ENCODE results near the gene REX1BD. TPM values are rescaled to one million over a fixed set of nuclear protein-coding genes. Genes with fewer than 3 reads are reported as not detected.
"Not testable (repeated sequence)": the region's sequence is repeated elsewhere in the genome, so short reads cannot be mapped to it uniquely, and the experiment has no call there.

The REX1BD gene
- total and polyA plus RNA-seq, 9 donors = 5.3 to 146 (median 66.7) TPM

- H3K27me3 ChIP-seq = no peaks in the 10 kb centered on the region
- H3K27ac ChIP-seq = no peak overlapping the region
- H3K36me3 ChIP-seq = no peaks in the 10 kb centered on the region
- peaks cover 2% of the 10 kb centered on the region for H3K4me1 ChIP-seq (ENCODE audit: insufficient read depth)
- no peak for DNase-seq
- intact Hi-C loops (cut with DNase I) = loop anchor here in 3 of 4 donors (5.0 to 10.0 kb wide), 4 partner anchors 77 to 257 kb away; partner anchors contain the start of gene CRTC1 (in 1 of the 3)
- H3K4me3 ChIP-seq = no peak overlapping the region
- WGBS, 3 donors = 25 to 32% (median 27%) methylated on average over 25 of the region's 25 CpGs
- no peaks in the 10 kb centered on the region for H3K9me3 ChIP-seq
- TF ChIP-seq EP300 (IDR thresholded peaks at IDR 0.05) = no peak
- TF ChIP-seq, protein P1, sequence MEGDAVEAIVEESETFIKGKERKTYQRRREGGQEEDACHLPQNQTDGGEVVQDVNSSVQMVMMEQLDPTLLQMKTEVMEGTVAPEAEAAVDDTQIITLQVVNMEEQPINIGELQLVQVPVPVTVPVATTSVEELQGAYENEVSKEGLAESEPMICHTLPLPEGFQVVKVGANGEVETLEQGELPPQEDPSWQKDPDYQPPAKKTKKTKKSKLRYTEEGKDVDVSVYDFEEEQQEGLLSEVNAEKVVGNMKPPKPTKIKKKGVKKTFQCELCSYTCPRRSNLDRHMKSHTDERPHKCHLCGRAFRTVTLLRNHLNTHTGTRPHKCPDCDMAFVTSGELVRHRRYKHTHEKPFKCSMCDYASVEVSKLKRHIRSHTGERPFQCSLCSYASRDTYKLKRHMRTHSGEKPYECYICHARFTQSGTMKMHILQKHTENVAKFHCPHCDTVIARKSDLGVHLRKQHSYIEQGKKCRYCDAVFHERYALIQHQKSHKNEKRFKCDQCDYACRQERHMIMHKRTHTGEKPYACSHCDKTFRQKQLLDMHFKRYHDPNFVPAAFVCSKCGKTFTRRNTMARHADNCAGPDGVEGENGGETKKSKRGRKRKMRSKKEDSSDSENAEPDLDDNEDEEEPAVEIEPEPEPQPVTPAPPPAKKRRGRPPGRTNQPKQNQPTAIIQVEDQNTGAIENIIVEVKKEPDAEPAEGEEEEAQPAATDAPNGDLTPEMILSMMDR (IDR thresholded peaks at IDR 0.05) = no peak
- TF ChIP-seq POLR2A (IDR thresholded peaks at IDR 0.05) = no peak
Measured at GRCh38 chr19:18597809-18598660, 9.4 kb downstream of the REX1BD start.

DNA sequence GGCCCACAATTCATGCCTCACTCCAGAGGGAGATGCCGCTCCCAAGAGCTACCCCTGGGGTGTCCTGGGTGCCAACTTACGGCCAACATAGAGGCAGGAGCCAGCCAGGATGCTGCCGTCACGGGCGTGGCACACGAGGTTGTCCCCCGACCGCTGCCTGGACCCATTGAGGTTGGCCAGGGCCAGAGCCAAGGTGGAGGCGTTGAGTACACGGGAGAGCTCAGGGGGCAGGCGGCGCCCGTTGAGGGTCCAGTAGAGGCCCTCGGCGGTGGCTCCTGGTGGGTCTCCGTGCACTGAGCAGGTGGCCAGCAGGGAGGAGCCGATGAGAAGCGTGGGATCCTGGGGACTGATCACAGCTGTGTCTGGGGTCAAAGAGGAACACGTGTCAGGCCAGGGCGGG is 10.9 kb downstream of the REX1BD start:
- H3K4me1 ChIP-seq (ENCODE audit: insufficient read depth) = no peaks in the 10 kb centered on the region
- intact Hi-C loops (cut with DNase I) = loop anchor here in 3 of 4 donors (5.0 to 10.0 kb wide), 4 partner anchors 75 to 255 kb away; partner anchors contain the start of gene CRTC1 (in 1 of the 3)
- no peaks in the 10 kb centered on the region for H3K9me3 ChIP-seq
- TF ChIP-seq, protein P1 (IDR thresholded peaks at IDR 0.05) = no peak
- TF ChIP-seq POLR2A (IDR thresholded peaks at IDR 0.05) (no peak), EP300 (IDR thresholded peaks at IDR 0.05) (no peak)
- no peak overlapping the region for H3K27ac ChIP-seq
- no peak for DNase-seq
- no peak overlapping the region for H3K4me3 ChIP-seq
- H3K36me3 ChIP-seq = no peaks in the 10 kb centered on the region
- peaks cover 2% of the 10 kb centered on the region for H3K27me3 ChIP-seq
- 81 to 83% (median 82%) methylated on average over 16 to 20 of the region's 20 CpGs for WGBS, 3 donors

DNA sequence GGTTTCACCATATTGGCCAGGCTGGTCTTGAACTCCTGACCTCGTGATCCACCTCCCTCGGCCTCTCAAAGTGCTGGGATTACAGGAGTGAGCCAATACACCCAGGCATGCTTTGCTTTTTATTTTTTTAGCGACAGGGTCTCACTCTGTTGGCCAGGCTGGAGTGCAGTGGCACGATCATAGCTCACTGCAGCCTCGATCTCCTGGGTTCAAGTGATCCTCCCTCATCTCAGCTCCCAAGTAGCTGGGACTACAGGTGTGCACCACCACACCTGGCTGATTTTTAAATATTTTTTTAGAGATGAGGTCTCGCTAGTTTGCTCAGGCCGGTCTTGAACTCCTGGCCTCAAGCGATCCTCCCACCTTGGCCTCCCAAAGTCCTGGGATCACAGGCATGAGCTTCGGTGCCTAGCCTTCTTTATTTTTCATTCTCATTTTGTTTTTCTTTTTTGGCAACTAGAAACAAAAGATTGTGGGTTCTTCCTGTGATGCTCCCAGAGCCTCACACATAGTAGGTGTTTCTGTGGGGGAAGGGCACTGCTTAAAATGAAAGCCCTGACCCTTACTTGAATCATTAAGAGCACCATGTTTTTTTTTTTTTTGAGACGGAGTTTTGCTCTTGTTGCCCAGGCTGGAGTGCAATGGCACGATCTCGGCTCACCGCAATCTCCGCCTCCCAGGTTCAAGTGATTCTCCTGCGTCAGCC is 12.2 kb downstream of the REX1BD start:
- H3K4me3 ChIP-seq; H3K27ac ChIP-seq; H3K27me3 ChIP-seq; intact Hi-C loops (cut with DNase I); DNase-seq; H3K36me3 ChIP-seq; H3K4me1 ChIP-seq (ENCODE audit: insufficient read depth); H3K9me3 ChIP-seq: not testable (repeated sequence)
- WGBS, 3 donors = 86 to 92% (median 90%) methylated on average over 15 of the region's 15 CpGs

DNA sequence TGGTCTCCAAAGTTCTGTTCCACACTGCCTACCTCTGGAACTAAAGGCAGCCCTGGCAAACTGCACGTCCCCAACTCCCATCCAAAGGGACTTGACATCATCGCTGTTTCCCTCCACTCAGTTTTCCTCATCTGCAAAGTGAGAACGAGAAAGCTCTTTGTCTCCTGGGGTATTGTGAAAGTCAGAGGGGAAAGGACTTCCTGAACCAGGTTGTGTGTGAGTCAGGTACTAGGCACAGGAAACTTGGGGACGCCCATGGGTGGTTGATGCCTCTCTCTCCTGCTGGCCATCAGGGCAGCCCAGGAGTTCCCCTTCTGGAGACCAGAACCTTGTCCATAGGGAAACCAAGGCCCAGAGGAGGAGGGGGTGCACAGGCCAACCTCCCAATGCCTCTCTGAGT is 13.3 kb downstream of the REX1BD start:
- no peak overlapping the region for H3K4me3 ChIP-seq
- no peaks in the 10 kb centered on the region for H3K9me3 ChIP-seq
- 87 to 93% (median 89%) methylated on average over 4 of the region's 4 CpGs for WGBS, 3 donors
- DNase-seq = no peak
- H3K4me1 ChIP-seq (ENCODE audit: insufficient read depth) = no peaks in the 10 kb centered on the region
- peaks cover 2% of the 10 kb centered on the region for H3K27me3 ChIP-seq
- H3K27ac ChIP-seq = no peak overlapping the region
- H3K36me3 ChIP-seq = no peaks in the 10 kb centered on the region
- no peak for TF ChIP-seq EP300 (IDR thresholded peaks at IDR 0.05)
- TF ChIP-seq, protein P1 (IDR thresholded peaks at IDR 0.05) = no peak
- TF ChIP-seq POLR2A (IDR thresholded peaks at IDR 0.05) = no peak
- intact Hi-C loops (cut with DNase I) = no loop called here

Measured in ovary (tissue), 9 donors.